H1 (cell line): Measurements from ENCODE around the gene EFHD1. TPM values are rescaled to one million over a fixed set of nuclear protein-coding genes. Genes with fewer than 3 reads are reported as not detected.

ENCODE experiments used
- CTCF ChIA-PET: fragments of 300-600 bp; sonication (Branson Sonifier 250); formaldehyde crosslinking; loops from one replicate; lab custom pipeline; 2021; ENCODE audit not compliant: partially characterized antibody; lab: Charles Lee
- POLR2A ChIA-PET: fragments of 300-600 bp; sonication (Branson Sonifier 250); formaldehyde crosslinking; loops from one replicate; lab custom pipeline; 2021; ENCODE audit warnings: inconsistent platforms; ENCODE audit not compliant: partially characterized antibody; lab: Charles Lee
- DNase-seq, 2 experiments: peaks; one replicate each; pipeline versions ENCODE4 v3.0.0 to v3.0.0-alpha.2; 2010 to 2022; ENCODE audit warnings: low spot score in 2 of 2, low read depth in 1 of 2, mixed read lengths in 1 of 2
- FAIRE-seq: peaks from 2 replicates; lab custom pipeline; 2011; peaks lifted over from hg19 to GRCh38; lab: Jason Lieb, UNC
- H2AFZ ChIP-seq: 2 replicates; pipeline ENCODE4 v1.8.1; 2012; ENCODE audit warnings: low read length, inconsistent platforms
- H2AK5ac ChIP-seq: 2 replicates; pipeline ENCODE4 v1.6.1; 2013; ENCODE audit warnings: low read depth, low read length
- H2BK120ac ChIP-seq: replicated peaks from 2 replicates; pipeline ENCODE3; 2013; ENCODE audit warnings: low read depth, low read length, inconsistent platforms
- H2BK12ac ChIP-seq: 2 replicates; pipeline ENCODE4 v1.6.1; 2013; ENCODE audit warnings: low read depth, low read length
- H2BK15ac ChIP-seq: 2 replicates; pipeline ENCODE4 v1.6.1; 2013; ENCODE audit warnings: low read length
- H2BK20ac ChIP-seq: 2 replicates; pipeline ENCODE4 v1.6.1; 2013; ENCODE audit warnings: low read length
- H2BK5ac ChIP-seq: 2 replicates; pipeline ENCODE4 v1.6.1; 2013; ENCODE audit warnings: low read depth, low read length
- H3K14ac ChIP-seq: 2 replicates; pipeline ENCODE4 v1.6.1; 2013; ENCODE audit warnings: inconsistent platforms; ENCODE audit not compliant: insufficient read length
- H3K18ac ChIP-seq: 2 replicates; pipeline ENCODE4 v1.6.1; 2013; ENCODE audit warnings: low read length; ENCODE audit errors: extremely low read depth
- H3K23ac ChIP-seq: 2 replicates; pipeline ENCODE4 v1.6.1; 2013; ENCODE audit warnings: inconsistent platforms; ENCODE audit not compliant: insufficient read length
- H3K23me2 ChIP-seq: 2 replicates; pipeline ENCODE4 v1.6.1; 2013; ENCODE audit warnings: low read depth, low read length
- H3K27ac ChIP-seq: 2 replicates; pipeline ENCODE4 v1.6.1; 2011; ENCODE audit warnings: low read depth, low read length, inconsistent platforms
- H3K27me3 ChIP-seq, 4 experiments: replicated peaks in 1 of 4; 1 replicate in 1 of 4; 2 replicates in 3 of 4; pipeline versions ENCODE4 v1.6.1 to v1.8.1; 2011 to 2013; ENCODE audit warnings: low read length in 3 of 4, mild to moderate bottlenecking in 3 of 4, inconsistent platforms in 2 of 4, mixed read lengths in 2 of 4, moderate library complexity in 1 of 4; ENCODE audit not compliant: control insufficient read depth in 3 of 4, insufficient read depth in 3 of 4; ENCODE audit errors: extremely low read depth in 1 of 4
- H3K36me3 ChIP-seq, 4 experiments: 2 replicates each; pipeline versions ENCODE4 v1.6.1 to v1.8.1; 2011 to 2013; ENCODE audit warnings: mild to moderate bottlenecking in 4 of 4, low read length in 3 of 4, moderate library complexity in 2 of 4, control low read depth in 1 of 4, inconsistent platforms in 1 of 4; ENCODE audit not compliant: insufficient read depth in 4 of 4, control insufficient read depth in 2 of 4
- H3K4ac ChIP-seq: replicated peaks from 2 replicates; pipeline ENCODE3; 2013; ENCODE audit warnings: low read length, low read depth, mixed read lengths, inconsistent platforms; ENCODE audit not compliant: insufficient read length
- H3K4me1 ChIP-seq, 4 experiments: replicated peaks in 1 of 4; 1 replicate in 1 of 4; 2 replicates in 3 of 4; pipeline versions ENCODE4 v1.6.1 to v1.8.1; 2011 to 2013; ENCODE audit warnings: low read length in 3 of 4, inconsistent platforms in 2 of 4, mixed read lengths in 1 of 4; ENCODE audit not compliant: insufficient read depth in 4 of 4, control insufficient read depth in 3 of 4
- H3K4me2 ChIP-seq, 2 experiments: 2 replicates each; pipeline versions ENCODE4 v1.6.1 to v1.8.1; 2011 to 2013; ENCODE audit warnings: low read depth in 2 of 2, low read length in 2 of 2, control low read depth in 1 of 2, inconsistent platforms in 1 of 2, mild to moderate bottlenecking in 1 of 2; ENCODE audit not compliant: insufficient read depth in 1 of 2
- H3K4me3 ChIP-seq, 4 experiments: fragments of 200-600, 300-600 bp in 1 of 4; sonication (generic), shearing (Covaris generic), sonication (Bioruptor Twin) in 1 of 4; 2 replicates each; pipeline versions ENCODE4 v1.5.1 to v1.8.1; 2011 to 2016; ENCODE audit warnings: low read length in 4 of 4, low read depth in 3 of 4, control low read depth in 2 of 4, inconsistent platforms in 2 of 4, mild to moderate bottlenecking in 2 of 4, mixed read lengths in 1 of 4, moderate library complexity in 1 of 4; ENCODE audit not compliant: insufficient read depth in 2 of 4; ENCODE audit errors: extremely low read depth in 1 of 4
- H3K56ac ChIP-seq: replicated peaks from 2 replicates; pipeline ENCODE3; 2013; ENCODE audit warnings: low read depth, mild to moderate bottlenecking, mixed read lengths, low read length, inconsistent platforms; ENCODE audit not compliant: insufficient read length
- H3K79me1 ChIP-seq: 2 replicates; pipeline ENCODE4 v1.6.1; 2013; ENCODE audit warnings: low read depth, low read length, control low read depth
- H3K79me2 ChIP-seq, 2 experiments: 2 replicates each; pipeline versions ENCODE4 v1.6.1 to v1.8.1; 2012 to 2013; ENCODE audit warnings: low read length in 2 of 2, mild to moderate bottlenecking in 2 of 2, inconsistent platforms in 1 of 2; ENCODE audit not compliant: insufficient read depth in 2 of 2, control insufficient read depth in 1 of 2
- H3K9ac ChIP-seq, 4 experiments: replicated peaks in 1 of 4; 1 replicate in 1 of 4; 2 replicates in 3 of 4; pipeline versions ENCODE4 v1.6.1 to v1.8.1; 2011 to 2013; ENCODE audit warnings: low read depth in 3 of 4, low read length in 3 of 4, control low read depth in 2 of 4, mild to moderate bottlenecking in 2 of 4, moderate library complexity in 2 of 4, inconsistent platforms in 1 of 4; ENCODE audit errors: extremely low read depth in 1 of 4
- H3K9me3 ChIP-seq, 2 experiments: 2 replicates each; pipeline versions ENCODE4 v1.6.1 to v1.8.1; 2012 to 2013; ENCODE audit warnings: mild to moderate bottlenecking in 2 of 2, moderate library complexity in 2 of 2, control low read depth in 1 of 2, inconsistent platforms in 1 of 2, low read depth in 1 of 2, low read length in 1 of 2, mixed read lengths in 1 of 2; ENCODE audit not compliant: insufficient read depth in 2 of 2
- H4K20me1 ChIP-seq, 2 experiments: replicated peaks in 1 of 2; 2 replicates each; pipeline versions ENCODE3 to v1.8.1; 2011 to 2013; ENCODE audit warnings: inconsistent platforms in 2 of 2, low read length in 2 of 2, mild to moderate bottlenecking in 1 of 2; ENCODE audit not compliant: insufficient read depth in 2 of 2, control insufficient read depth in 1 of 2
- H4K5ac ChIP-seq: 2 replicates; pipeline ENCODE4 v1.6.1; 2013; ENCODE audit warnings: low read length, low read depth, mixed read lengths, inconsistent platforms; ENCODE audit not compliant: insufficient read length
- H4K8ac ChIP-seq: 2 replicates; pipeline ENCODE4 v1.8.0; 2013; ENCODE audit warnings: mild to moderate bottlenecking, moderate library complexity, low read length, inconsistent platforms; ENCODE audit not compliant: insufficient read depth; ENCODE audit errors: extremely low read depth
- H4K91ac ChIP-seq: replicated peaks from 2 replicates; pipeline ENCODE3; 2013; ENCODE audit warnings: low read length, mixed read lengths, inconsistent platforms; ENCODE audit not compliant: insufficient read length
- ASH2L ChIP-seq: fragments of 200-600, 300-600 bp; sonication (generic); IDR thresholded peaks from one replicate; pipeline ENCODE4 v1.7.1; 2017; ENCODE audit warnings: low read length
- BACH1 ChIP-seq: IDR thresholded peaks from 2 replicates; pipeline ENCODE4 v1.6.1; 2012; ENCODE audit warnings: low read length, improper control_type of control experiment
- BRCA1 ChIP-seq: IDR thresholded peaks from 2 replicates; pipeline ENCODE4 v1.6.1; 2012; ENCODE audit warnings: low read depth, low read length, improper control_type of control experiment
- CBX8 ChIP-seq: fragments of 300-800, 300-1000 bp; sonication (generic); IDR thresholded peaks from 2 replicates; pipeline ENCODE4 v1.7.1; 2016; ENCODE audit warnings: low read depth, low read length, borderline replicate concordance
- EP300 ChIP-seq, 2 experiments: IDR thresholded peaks; 1 replicate in 1 of 2; 2 replicates in 1 of 2; pipeline ENCODE4 v1.6.1; 2011 to 2012; ENCODE audit warnings: low read depth in 2 of 2, low read length in 2 of 2, mild to moderate bottlenecking in 2 of 2, borderline replicate concordance in 1 of 2, inconsistent platforms in 1 of 2, moderate library complexity in 1 of 2
- EZH2 ChIP-seq: fragments of 200-600 bp; sonication (generic); IDR thresholded peaks from 2 replicates; pipeline ENCODE4 v1.7.1; 2012; ENCODE audit warnings: low read depth, mild to moderate bottlenecking, moderate library complexity, low read length, inconsistent platforms; ENCODE audit not compliant: severe bottlenecking
- NRF1 ChIP-seq: IDR thresholded peaks from 2 replicates; pipeline ENCODE4 v1.6.1; 2011; ENCODE audit warnings: mild to moderate bottlenecking, low read depth, low read length, improper control_type of control experiment
- PHF8 ChIP-seq: fragments of 200-600 bp; sonication (generic); conservative IDR thresholded peaks from 2 replicates; pipeline ENCODE4 v1.7.1; 2012; ENCODE audit warnings: low read depth, mild to moderate bottlenecking, inconsistent platforms, low read length, moderate library complexity
- POLR2A ChIP-seq, 2 experiments: IDR thresholded peaks; 1 replicate in 1 of 2; 2 replicates in 1 of 2; pipeline ENCODE4 v1.6.1; 2011; ENCODE audit warnings: low read depth in 2 of 2, low read length in 2 of 2, mild to moderate bottlenecking in 2 of 2; ENCODE audit errors: control extremely low read depth in 1 of 2
- POU5F1 ChIP-seq: IDR thresholded peaks from 2 replicates; pipeline ENCODE4 v1.6.1; 2011; ENCODE audit warnings: low read depth, mild to moderate bottlenecking, low read length, moderate library complexity
- TAF1 ChIP-seq: IDR thresholded peaks from 2 replicates; pipeline ENCODE4 v1.6.1; 2011; ENCODE audit warnings: mild to moderate bottlenecking, low read depth, low read length
- TCF12 ChIP-seq: IDR thresholded peaks from 2 replicates; pipeline ENCODE4 v1.6.1; 2011; ENCODE audit warnings: low read depth, mild to moderate bottlenecking, low read length
- WGBS, 2 experiments: shearing (Covaris generic) in 1 of 2; methylation state at CpG; one replicate each; pipeline versions ENCODE4 v1.1.6 to v1.1.7; 2013 to 2015; ENCODE audit warnings: low lambda C conversion rate in 2 of 2, mixed read lengths in 2 of 2, inconsistent platforms in 1 of 2, low coverage in 1 of 2, missing lambda C conversion rate in 1 of 2; ENCODE audit not compliant: insufficient replicate concordance in 2 of 2, insufficient coverage in 1 of 2, insufficient read length in 1 of 2; ENCODE audit errors: extremely low coverage in 1 of 2, missing lambda C conversion rate in 1 of 2; 5-methylcytosine and 5-hydroxymethylcytosine counted together
- polyA plus RNA-seq, 7 experiments: library from polyadenylated mRNA; depleted of rRNA in 3 of 7; stranded (reverse) in 5 of 7; unstranded in 2 of 7; fragments of >200 nt in 5 of 7; fragments of 200-250 nt in 2 of 7; gene quantifications; 1 replicate in 5 of 7; 2 replicates in 1 of 7; 4 replicates in 1 of 7; pipeline versions ENCODE4 v1.2.1 to v1.2.3, GENCODE V29; 2011 to 2013; ENCODE audit warnings: missing spikeins in 2 of 7, mixed read lengths in 2 of 7
- total RNA-seq: library from RNA; stranded (reverse); fragmentation: NEBNext Ultra II Directional; extraction: Animal tissue kit (Norgen Biotek cat#: 25700); gene quantifications from 2 replicates; pipeline ENCODE4 v1.2.1, GENCODE V29; 2021

EFHD1 gene
- total and polyA plus RNA-seq, 2 of the 8 experiments (the other 6 are each of a cell fraction or from before 2014, with no cell fraction given): 3.4 to 4.5 TPM

- Histone ChIP-seq H3K27me3 (no peaks in the 10 kb centered on the region), H3K9me3 (no peaks in the 10 kb centered on the region), H3K79me1 (no peaks in the 10 kb centered on the region; the same call in none of the 2 replicates), H3K23ac (no peak overlapping the region), H3K23me2 (no peaks in the 10 kb centered on the region), H3K36me3 (no peaks in the 10 kb centered on the region; a peak in 2 of 8 replicates), H4K5ac (no peak overlapping the region), H3K14ac (no peak overlapping the region), H2BK120ac (no peak overlapping the region), H3K27ac (no peak overlapping the region), H4K91ac (no peak overlapping the region), H3K56ac (no peak overlapping the region), H4K8ac (no peak overlapping the region), H3K4ac (no peak overlapping the region), H3K18ac (no peak overlapping the region), H3K9ac (no peak overlapping the region), H2BK5ac (no peak overlapping the region), H3K4me2 (no peak overlapping the region), H2BK20ac (no peak overlapping the region), H2BK15ac (no peak overlapping the region), H3K4me1 (peaks cover 0 to 9% (median 0%) of the 10 kb centered on the region in 4 experiments; a peak in 2 of 7 replicates), H4K20me1 (peaks cover 0 to 1% of the 10 kb centered on the region in 2 experiments), H3K79me2 (no peaks in the 10 kb centered on the region), H2AK5ac (no peak overlapping the region), H3K4me3 (no peak overlapping the region), H2BK12ac (no peak overlapping the region), H2AFZ (no peak overlapping the region)
- ChIA-PET CTCF (interaction anchor here (0.8 to 1.5 kb wide), 3 partner anchors 23 to 81 kb away, joined by 3 read pairs; no protein-coding TSS in a partner anchor), POLR2A (interaction anchor here (1.1 to 1.4 kb wide), 2 partner anchors 25 to 37 kb away, joined by 3 read pairs; partner anchors contain the start of genes EIF4E2 and TIGD1)
- 89% methylated on average over 7 of the region's 7 CpGs; no CpG with 5 or more reads in 1 of the 2 experiments for WGBS, 2 experiments
- TF ChIP-seq CBX8: no peak
- no peak for TF ChIP-seq EP300 (IDR thresholded peaks at IDR 0.05; ENCODE audit: borderline replicate concordance in 1 of 2, low read depth in 2 of 2, low read length in 2 of 2)
- TF ChIP-seq BACH1: no peak
- no peak for TF ChIP-seq POU5F1
- no peak for TF ChIP-seq PHF8
- TF ChIP-seq TCF12: no peak
- no peak for TF ChIP-seq BRCA1
- no peak for TF ChIP-seq NRF1
- no peak for TF ChIP-seq POLR2A (IDR thresholded peaks at IDR 0.05; ENCODE audit: control extremely low read depth in 1 of 2, low read depth in 2 of 2, low read length in 2 of 2)
- TF ChIP-seq ASH2L: no peak
- no peak for TF ChIP-seq EZH2
- no peak for TF ChIP-seq TAF1
- DNase-seq (no peak), FAIRE-seq (no peak)
These were observed 45.9 kb upstream of the EFHD1 start for GRCh38 chr2:232587512-232587911.
